Stimulated activated CD8-positive, alpha-beta memory T cell treated with anti-CD3 and anti-CD28 coated beads, Interleukin-12 subunit alpha, Interleukin-12 subunit beta, amount 100 ng/mL, for 1 hour (primary cell): ENCODE results near the gene NTRK2.

Source experiments
- DNase-seq: peaks from one replicate; pipeline ENCODE4 v3.0.0-alpha.2; 2020; ENCODE audit warnings: low read depth

Gene NTRK2

DNA sequence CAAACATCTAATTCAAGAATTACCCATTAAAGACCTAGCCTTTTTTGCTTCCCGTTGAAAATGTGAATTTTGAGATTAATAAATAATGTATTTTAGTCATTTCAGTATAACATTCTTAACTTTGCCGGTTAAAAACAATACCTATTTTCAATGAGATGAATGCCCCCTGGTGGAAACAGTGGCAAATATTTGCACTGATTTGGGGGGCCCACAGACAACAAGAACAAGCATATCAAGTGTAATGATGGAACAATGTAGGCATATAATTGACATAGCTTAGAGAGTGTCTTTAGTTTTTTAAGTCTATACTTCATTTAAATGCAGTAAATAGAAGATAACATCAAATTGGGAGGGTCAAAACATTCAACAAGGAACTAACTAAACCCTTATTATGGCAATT lies 111.9 kb downstream of the NTRK2 start:
- no peak for DNase-seq

DNA sequence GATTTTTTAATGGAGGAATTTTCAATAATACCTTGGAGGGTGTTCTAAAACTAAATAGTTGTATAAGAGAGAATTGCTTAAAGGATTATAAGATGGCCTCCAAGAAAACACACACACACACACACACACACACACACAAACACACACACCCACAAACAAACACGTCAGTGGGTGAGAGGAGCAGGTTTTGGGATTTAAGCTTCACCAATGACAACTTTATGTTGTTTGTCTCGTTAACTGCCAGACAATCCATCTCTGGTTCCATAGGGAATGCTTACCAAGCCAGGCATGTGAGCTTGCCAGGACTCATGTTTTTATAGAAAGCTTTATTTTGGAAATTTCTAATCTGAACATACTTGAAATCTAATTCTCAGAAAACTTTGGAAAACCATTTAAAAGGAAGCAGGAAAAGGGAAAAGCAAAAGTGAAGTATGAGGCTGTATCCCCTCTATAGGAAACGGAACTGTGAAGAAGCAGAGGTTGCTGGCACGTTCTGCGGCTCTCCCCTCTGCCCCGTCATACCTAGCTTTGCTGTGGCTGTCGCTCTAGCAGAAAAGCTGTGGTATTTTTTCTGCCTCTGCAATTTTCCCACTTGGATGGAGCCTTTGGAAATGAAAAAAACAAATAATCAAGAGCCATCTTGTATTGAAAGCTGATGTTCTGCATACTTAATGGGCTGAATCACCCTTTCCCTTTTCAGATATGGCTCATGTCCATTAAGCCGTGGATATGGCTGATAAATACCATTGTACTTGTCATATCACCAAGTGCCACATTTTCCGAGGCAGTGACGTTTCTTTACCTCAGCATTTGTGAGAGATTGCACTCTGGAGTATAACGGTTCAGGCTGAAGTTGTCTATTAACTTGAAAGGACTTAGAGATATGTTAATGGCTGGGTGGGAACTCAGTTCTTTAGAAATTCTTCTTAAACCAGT lies 112.7 kb downstream of the NTRK2 start:
- no peak for DNase-seq

DNA sequence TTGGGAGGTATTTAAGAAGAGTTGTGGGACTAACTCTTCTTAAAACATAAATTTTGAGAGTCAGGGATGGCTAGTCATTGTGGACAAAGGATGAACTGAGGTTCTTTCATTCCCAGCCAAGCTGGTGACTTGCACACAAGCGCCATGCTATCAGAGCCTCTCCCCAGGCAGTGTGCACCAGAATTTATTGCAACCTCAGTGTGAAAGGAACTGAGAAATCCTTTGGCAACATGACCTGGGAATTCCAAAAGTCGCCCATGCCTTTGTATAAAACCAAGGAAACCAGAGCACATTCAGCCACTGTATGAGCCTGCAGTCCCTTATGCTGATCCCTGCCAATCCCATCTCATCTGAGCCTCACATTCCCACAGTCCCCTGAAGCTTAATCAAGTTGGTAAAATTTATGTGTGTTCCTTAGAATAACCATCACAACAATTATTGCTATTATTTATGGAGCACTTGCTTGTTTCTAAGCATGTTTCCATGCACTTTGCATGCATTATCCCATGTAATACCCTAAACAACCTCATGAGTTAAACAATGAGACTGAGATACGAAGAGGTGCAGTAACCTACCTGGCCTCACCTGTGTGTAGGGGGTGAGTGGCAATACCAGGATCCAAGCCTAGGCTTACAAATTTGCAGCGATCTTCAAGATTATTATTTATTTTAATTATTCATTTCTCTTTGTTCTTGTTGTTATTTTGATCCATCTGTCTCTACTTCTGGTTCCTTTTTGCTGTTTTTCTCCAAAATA lies 116.4 kb downstream of the NTRK2 start:
- no peak for DNase-seq

DNA sequence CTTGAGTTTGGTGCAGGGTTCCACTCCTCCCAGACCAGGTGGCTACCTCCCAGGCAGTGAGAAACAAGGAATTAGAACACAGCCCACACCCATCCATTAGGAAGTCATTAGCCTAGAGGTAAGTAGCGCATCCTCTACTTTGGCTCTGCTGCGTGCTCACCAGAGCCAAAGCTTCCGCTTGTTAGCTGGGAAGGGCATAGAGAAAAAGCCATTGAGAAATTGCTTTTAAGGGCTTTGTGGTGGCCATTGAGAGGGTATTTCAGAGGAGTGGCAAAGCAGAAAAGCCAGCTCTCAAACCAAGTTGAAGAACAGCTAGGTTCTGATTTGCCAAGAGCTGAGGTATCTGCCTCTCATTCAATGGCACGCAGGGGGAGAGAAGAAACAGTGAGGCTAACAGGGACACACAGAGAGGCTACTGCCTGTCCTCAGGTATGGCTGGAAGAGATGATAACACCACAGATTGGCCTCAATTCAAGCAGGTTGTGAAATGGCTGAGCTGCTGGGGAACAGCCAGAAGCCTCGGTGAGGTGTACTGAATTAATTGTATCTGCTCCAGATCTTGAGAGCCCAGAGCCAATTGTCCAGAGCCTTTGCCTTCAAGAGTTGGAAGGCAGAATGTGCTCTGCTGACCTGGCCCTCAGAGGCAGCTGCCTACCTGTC lies 119.4 kb downstream of the NTRK2 start:
- DNase-seq, result no peak

DNA sequence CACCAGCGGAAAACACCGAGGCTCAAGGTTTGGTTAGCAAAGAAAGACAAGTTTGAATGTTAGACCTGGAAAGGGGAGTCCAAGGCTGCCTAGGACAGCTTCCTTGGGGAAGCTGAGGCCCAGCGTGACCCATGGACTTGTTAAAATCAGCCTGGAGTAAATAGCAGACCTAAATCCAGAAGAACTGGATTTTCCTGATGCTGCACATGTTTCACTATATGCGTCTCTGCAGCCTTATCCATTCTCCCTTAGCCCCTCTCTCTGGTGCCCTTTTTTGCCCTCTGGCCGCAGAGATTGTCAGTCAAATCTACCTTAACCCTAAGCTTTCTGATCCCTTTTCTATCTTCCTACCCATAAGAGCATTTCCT lies 119.9 kb downstream of the NTRK2 start:
- DNase-seq, result no peak

DNA sequence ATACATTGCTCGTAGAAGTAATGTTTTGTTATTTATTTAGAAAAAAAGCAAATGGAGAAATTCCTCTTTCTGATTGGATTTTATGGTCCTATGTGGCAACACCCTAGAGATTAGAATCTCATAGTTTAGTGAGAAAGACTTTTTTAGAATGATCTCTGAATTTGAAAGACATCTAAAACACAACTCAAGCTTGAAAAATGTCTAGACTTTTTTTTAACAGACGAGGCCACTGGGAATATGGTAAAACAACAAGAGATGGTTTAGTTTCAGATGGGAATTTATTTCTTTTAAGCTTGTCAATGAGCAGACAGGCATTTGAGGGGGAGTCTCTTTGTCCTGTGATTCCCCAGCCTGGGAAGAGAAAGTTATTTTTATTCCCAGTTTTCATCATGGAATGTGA lies 122.1 kb downstream of the NTRK2 start:
- no peak for DNase-seq

DNA sequence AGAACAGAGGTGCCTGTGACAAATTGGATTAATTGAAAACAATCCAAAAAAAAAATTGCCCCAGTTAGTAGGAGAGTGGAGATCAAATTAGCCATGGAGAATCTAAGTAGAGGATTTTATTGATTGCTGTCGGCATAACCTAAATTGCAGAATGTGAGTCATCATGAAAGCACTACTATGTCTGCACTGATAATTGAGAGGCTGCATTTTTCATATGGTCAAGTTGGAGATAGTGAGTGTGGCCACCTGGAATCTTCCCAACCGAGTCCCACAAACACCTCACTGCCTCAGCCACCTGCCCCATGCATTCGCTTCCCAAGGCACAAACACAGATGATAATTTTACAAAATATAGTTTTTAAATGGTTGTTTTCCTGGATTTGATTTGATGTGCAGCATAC lies 123.7 kb downstream of the NTRK2 start:
- DNase-seq, result no peak

DNA sequence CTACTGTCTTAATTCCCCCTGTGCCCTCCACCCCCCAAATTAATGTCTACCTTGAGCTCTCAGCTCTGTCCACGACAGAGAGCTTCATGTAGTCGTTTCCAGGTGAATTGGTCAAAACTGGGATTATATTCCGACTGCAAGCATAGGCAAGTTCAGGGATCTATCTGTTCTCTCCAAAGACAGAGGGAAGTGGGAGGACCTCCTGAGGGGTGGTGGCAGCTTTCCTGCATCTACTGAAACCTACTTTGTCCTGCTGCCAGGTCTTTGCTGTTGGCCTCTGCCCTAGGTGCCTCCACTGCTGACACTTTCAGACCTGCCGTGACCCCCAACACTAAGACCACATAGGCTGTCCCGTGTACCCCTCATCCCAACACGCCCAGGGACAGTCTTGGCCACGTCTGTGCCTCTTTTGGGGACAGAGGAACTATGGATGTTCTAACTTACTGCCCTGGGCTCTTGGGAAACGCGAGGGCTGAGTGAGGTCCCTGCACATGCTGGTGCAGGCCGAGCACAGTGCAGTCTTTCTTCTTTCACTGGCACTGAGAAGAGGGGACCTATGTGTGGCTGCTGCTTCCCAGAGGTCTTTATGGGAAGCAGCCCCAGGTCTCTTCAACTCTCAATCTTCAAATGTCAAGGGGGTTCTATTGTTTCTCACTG lies 125.6 kb downstream of the NTRK2 start:
- no peak for DNase-seq

DNA sequence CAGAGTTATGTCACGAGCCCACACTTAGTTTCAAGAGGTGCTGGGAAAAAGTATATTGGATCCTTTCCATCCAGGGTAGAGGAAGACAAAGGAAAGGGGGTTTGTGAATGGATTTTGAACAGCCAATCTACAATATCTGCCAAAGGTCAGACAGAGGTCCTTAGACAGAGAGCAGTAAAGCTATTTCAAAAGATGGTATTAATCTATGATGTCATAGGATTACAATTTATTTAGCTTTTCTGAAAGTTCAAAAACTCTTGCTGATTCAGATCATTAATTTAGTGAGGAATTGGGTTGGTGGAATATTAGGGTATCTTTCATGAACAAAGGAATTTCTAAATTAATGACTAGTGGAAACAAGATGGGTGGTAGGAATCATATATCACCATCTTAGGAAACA lies 126.9 kb downstream of the NTRK2 start:
- no peak for DNase-seq

DNA sequence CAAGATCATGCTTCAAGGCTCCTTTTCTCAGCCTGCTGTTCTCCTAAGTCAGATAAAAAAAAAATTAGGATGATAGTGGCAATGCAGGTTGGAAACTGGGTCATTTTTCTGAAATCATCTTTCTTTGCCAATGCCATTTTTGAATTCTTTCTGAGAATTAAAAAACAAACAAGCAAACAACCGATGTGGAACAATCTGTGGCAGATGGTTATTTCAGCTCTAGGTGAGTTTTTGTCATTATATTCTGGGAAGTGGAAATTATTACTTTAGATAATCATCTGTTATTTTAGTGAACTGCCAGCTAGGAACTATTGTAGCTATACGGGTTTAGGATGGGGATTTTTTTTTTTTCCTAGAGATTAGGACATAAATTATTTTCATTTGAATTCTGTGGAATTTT lies 129.7 kb downstream of the NTRK2 start:
- DNase-seq, result no peak

DNA sequence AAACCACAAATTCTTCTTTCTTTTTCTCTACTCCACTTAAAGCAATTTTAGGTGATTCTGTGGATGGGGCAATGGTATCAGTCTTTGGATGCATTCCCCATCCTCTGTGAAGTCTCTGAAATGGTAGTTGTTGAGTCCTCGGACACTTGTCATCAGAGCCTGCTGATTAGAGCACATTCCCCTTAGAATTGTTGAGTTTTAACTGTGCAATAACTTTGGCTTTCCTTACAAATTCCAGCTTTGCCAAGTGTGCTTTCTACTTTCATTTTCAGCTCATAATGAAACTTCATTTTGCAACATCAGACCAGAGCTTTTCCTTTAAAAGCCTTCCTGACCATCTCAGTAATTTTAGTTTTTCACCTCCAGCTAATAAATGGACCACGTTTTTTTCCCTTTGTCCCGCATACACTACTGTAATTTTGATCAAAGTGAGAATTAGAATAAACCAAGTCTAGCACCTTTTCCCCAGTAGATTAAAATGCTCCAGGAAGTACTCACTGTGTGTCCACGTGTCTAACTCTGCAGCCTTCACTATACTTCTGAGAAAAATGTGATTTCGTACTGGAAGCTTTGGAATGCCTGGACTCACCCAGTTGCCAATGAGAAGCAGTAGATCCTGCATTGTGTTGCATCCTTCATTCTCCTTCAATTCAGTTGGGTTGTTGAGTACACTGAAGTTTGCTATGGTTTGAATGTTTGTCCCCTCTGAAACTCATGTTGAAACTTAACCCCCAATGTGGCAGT lies 135.6 kb downstream of the NTRK2 start:
- DNase-seq, result no peak

DNA sequence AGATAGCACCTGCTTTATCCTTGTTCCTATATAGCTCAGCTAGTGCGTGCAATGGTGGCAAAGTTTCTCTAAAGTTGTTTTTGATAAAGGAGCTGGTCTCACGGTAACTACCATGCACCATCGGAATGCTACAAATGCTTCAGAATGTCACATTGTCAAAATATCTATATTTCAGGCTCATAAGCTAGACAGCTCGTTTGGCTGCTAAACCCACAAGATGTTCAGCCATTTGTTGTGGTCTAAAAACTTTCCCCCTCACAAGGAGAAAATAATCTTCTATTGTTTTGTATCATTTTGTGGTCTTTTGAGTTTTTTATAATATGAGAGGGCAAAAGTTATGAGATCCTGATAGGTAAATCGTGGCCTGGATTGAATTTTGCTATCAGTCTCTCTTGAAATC lies 137.9 kb downstream of the NTRK2 start:
- DNase-seq, result no peak

DNA sequence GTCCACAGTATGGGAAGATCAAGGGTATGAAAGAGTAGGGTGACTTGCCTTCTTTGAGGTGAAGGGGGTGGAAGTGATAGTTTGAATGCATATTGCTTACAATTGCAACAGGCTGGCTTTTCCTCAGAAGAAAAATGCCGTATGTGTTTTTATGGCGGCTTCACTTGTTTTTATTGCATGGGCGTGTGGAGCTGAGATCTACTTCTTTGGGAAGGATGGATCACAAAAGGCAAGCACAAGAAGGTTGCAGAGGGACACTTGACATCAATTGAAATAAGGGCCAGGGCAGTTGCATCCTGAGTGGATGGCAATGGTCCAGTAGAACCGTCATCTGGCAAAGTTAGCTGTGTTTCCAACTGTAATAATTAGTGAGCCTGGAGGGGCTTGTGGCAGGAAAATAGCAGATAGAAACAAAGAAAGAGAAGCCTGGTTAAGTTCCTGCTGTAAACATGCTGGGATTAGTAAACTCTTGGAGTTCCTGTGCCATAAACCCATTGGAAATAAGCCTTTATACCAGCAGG lies 138.4 kb downstream of the NTRK2 start:
- no peak for DNase-seq

DNA sequence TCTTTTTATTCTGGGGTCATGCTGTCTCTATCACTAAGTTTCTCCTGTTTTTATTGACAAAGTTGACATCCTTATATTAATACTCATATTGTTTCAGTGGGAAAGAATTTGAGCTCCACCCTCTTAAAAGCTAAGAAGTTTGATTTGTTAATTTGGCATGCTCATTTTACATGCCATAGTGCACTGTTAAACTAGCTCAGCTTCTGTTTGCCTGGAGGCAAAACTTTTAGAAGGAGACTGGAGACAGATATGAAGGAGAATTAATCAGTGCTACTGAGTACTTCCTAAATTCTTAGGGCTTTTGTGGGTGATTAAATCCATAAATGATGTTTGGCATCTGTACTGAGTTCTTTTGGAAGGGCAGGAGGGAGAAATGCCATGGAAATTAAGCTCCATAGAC lies 138.9 kb downstream of the NTRK2 start:
- no peak for DNase-seq

DNA sequence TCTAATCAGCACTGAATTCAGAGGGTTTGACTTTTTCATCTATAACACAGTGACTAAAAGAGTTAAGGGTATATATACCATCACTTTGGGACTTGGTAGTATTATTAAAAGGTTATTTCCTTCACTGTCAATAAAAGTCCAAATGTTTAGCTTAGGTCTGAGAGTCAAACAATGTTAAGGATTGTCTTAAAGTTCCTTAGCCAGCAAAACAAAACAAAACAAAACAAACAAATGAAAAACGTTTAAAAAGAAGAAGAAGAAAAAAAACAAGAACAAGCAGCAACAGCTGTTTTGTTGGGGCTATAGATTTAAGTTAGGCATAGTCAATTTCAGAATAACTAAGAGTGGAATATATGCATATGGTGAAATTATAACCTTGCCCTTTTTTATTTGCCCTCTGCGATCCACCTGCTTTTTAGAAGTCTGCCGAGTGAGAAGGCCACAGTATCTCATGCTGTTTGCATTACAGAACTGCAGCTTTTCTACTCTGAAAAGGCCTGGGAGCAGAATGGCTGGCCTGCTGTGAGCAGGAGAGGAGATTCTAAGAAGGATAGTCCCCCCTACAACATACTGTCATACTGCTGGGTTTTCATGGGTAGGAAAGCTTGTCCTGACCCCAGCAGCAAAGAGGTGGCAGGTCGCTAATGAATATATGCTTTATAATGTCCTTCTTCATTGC lies 141.7 kb downstream of the NTRK2 start:
- DNase-seq, result no peak

DNA sequence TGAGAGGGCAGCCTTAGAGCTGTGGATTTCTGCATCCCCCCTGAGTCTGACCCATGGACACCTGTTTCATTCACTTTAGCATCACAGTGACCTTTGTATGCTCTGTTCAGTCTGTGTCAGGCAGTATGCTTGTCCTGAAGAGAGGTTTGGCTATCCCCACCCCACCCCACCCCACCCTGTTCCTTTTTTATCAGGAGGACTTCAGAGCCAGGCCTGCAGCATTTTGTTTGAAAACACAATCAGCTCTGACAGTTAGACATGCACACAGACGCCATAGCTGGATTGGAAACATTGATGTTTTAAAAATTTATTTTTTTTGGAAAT lies 142.2 kb downstream of the NTRK2 start:
- no peak for DNase-seq

DNA sequence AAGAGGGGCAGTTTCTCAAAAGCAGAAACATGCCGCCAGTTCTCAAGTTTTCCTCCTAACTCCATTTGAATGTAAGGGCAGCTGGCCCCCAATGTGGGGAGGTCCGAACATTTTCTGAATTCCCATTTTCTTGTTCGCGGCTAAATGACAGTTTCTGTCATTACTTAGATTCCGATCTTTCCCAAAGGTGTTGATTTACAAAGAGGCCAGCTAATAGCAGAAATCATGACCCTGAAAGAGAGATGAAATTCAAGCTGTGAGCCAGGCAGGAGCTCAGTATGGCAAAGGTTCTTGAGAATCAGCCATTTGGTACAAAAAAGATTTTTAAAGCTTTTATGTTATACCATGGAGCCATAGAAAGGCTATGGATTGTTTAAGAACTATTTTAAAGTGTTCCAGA lies 142.8 kb downstream of the NTRK2 start:
- DNase-seq, result no peak

DNA sequence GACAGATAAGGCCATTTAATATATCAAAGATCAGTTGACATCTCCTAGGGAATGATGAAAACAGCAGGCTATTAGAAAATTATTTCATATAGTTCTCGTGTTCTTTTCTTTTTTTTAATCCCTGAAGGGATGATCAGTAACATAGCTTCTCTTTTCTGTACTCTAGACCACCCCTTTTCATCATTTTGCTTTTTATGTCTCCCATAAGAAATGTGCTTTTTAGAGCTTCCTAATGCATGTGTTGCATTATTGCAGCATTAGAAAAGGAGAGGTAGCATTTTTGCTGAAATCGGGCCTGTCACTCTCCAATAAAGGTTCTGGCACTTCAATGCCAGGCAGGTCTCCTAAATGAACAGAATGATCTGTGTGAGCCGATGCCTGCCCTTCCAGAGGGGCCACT lies 143.3 kb downstream of the NTRK2 start:
- DNase-seq, result no peak

DNA sequence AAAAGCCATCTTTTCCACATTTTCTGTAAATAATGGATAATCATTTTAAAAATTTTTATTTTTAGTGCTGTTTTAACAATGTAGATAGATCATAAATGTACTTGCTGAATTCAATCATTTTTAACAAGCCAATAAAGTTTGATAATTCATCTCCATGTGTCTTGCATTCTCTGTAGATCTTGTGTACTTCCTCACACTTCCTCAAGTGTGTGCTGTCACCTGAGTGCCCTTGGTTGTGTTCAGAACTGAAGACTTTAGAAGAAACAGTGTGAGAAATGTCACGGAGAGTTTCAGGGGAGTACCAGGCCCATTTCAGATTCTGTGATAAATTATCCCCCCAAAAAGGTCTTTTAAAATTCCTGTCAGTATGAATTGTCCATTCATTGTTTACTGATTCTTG lies 146.0 kb downstream of the NTRK2 start:
- DNase-seq, result no peak

DNA sequence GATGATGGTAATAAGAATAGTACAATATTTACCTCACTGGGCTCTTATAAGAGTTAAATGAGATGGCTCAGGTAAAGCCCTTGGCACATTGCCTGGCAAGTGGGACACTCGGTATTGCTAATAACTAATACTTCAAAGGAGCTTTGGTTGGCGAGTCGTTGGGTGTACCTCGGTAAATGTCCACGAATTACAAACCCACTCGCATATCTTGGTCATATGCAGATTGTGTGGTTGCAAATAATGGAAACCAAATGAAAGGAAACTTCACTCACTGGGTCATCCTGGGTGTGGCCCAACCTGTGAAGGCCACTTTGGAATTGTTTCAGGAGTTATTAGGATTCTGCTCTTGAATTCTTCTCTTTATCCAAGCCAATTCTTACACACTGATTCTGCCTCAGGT lies 147.5 kb downstream of the NTRK2 start:
- DNase-seq, result no peak

DNA sequence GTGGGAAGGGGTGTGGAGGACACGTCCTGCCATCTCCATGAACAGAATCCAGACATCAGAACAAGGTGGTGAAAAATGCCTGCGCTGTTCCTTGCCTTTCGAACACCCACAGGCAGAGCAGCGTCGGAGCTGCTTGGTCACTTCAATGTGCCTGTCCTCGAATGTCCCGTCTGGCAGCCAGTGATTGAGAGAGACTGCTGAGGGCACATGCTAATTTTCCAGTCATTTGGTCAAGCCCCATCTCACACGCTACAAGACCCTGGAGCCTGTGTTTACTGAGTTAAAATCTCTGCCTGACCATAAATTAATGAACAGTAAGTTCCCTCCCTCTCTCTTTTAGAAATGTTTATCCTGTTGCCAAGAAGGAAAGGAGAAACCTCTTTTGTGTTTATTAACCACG lies 149.3 kb downstream of the NTRK2 start:
- no peak for DNase-seq
